Upper lobe of left lung (tissue), 6 donors: Measurements from ENCODE around the gene PHLDA3. TPM values are rescaled to one million over a fixed set of nuclear protein-coding genes. Genes with fewer than 3 reads are reported as not detected.

Experiments used
- ATAC-seq, 2 donors: fragments of 200-7000 bp; cut with Tn5 transposase; one replicate each; pipeline ENCODE4 v1.9.1; 2022; ENCODE audit warnings: mild to moderate bottlenecking in 2 of 2, moderate library complexity in 2 of 2; ENCODE audit not compliant: low FRiP score in 2 of 2
- DNase-seq, 2 donors: peaks; one replicate each; pipeline ENCODE4 v3.0.0-alpha.2; 2019 to 2020
- H3K27ac ChIP-seq, 4 donors: fragments of 200-600 bp; sonication (generic); one replicate each; pipeline ENCODE4 v1.5.1; 2016 to 2019
- H3K27me3 ChIP-seq, 4 donors: fragments of 200-600 bp; sonication (generic); one replicate each; pipeline ENCODE4 v1.5.1; 2017 to 2019
- H3K36me3 ChIP-seq, 4 donors: fragments of 200-600 bp; sonication (generic); one replicate each; pipeline ENCODE4 v1.5.1; 2016 to 2019
- H3K4me1 ChIP-seq, 4 donors: fragments of 200-600 bp; sonication (generic); one replicate each; pipeline ENCODE4 v1.5.1; 2018 to 2019
- H3K4me3 ChIP-seq, 4 donors: fragments of 200-600 bp; sonication (generic); one replicate each; pipeline ENCODE4 v1.5.1; 2017 to 2019; ENCODE audit warnings: mild to moderate bottlenecking in 2 of 4, moderate library complexity in 1 of 4
- H3K9me3 ChIP-seq, 4 donors: fragments of 200-600 bp; sonication (generic); one replicate each; pipeline ENCODE4 v1.5.1; 2018 to 2019
- CTCF ChIP-seq, 6 experiments: fragments of 450-650 bp in 4 of 6; fragments of 200-600 bp in 2 of 6; sonication (generic) in 2 of 6; IDR thresholded peaks; one replicate each; pipeline ENCODE4 v1.5.1; 2016 to 2019; ENCODE audit warnings: antibody characterized with exemption in 6 of 6
- EP300 ChIP-seq, 4 donors: sonication (generic); formaldehyde crosslinking; IDR thresholded peaks; one replicate each; pipeline ENCODE4 v1.5.1; 2017; ENCODE audit warnings: antibody characterized with exemption in 4 of 4, control low read depth in 2 of 4
- POLR2A ChIP-seq, 4 donors: fragments of 450-650 bp; IDR thresholded peaks; one replicate each; pipeline ENCODE4 v1.5.1; 2016 to 2017; ENCODE audit warnings: antibody characterized with exemption in 4 of 4, mild to moderate bottlenecking in 2 of 4
- POLR2AphosphoS5 ChIP-seq, 2 donors: sonication (generic); formaldehyde crosslinking; IDR thresholded peaks; one replicate each; pipeline ENCODE4 v1.5.1; 2017; ENCODE audit warnings: antibody characterized with exemption in 2 of 2
- WGBS, 2 donors: methylation state at CpG; one replicate each; pipeline ENCODE4 v1.1.5; 2017 to 2018; 5-methylcytosine and 5-hydroxymethylcytosine counted together
- total RNA-seq, 6 donors: library from RNA; depleted of rRNA in 4 of 6; stranded (reverse); fragments of >200 nt in 4 of 6; gene quantifications; one replicate each; pipeline versions ENCODE4 v1.1.0 to v1.2.1, GENCODE V29; 2016 to 2021
- donor health status: DM: no; HTN: no; CAD: no; lungs with moderate emphysema.
- donor health status: DM: no; HTN: yes; CAD: no; lungs with severe emphysema.

The PHLDA3 gene
- total RNA-seq, 6 donors from 2014 or later = 45.1 to 211 (median 88.1) TPM

GRCh38 chr1:201429736-201430501 lies 39.1 kb downstream of the PHLDA3 start:
- 89% methylated on average over 18 of the region's 18 CpGs for WGBS, 2 donors
- Histone ChIP-seq H3K4me1 (no peaks in the 10 kb centered on the region), H3K27ac (no peak overlapping the region), H3K36me3 (no peaks in the 10 kb centered on the region), H3K4me3 (no peak overlapping the region), H3K27me3 (no peaks in the 10 kb centered on the region), H3K9me3 (no peaks in the 10 kb centered on the region)
- no peak for DNase-seq
- no peak for ATAC-seq
- TF ChIP-seq POLR2A (IDR thresholded peaks at IDR 0.05) (no peak), EP300 (IDR thresholded peaks at IDR 0.05) (no peak), POLR2AphosphoS5 (IDR thresholded peaks at IDR 0.05) (no peak), CTCF (IDR thresholded peaks at IDR 0.05) (no peak)

DNA sequence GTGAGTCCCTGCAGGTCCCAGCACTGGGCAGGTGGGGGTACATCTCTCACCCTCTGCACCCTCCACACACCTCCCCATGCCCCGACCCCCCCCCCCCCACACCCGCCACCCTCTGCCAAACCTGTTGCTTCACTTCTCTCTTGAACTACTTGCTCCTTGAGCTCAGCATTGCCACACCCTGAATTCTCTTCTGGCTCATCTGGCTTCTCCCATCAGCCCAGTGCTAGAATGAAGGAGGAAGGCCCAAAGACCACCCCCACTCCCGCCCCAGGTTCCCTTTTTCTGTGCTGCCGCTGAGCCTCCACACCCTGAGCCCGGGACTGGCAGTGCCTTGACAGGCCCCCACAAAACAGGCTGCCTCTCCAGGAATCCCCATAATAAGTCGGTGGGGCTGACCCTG lies 41.0 kb downstream of the PHLDA3 start:
- no peak for TF ChIP-seq POLR2A (IDR thresholded peaks at IDR 0.05)
- TF ChIP-seq CTCF (IDR thresholded peaks at IDR 0.05) = no peak
- no peak for ATAC-seq
- H3K27ac ChIP-seq = no peak overlapping the region
- 41 to 59% methylated on average over 6 of the region's 6 CpGs for WGBS, 2 donors
- no peak overlapping the region for H3K4me3 ChIP-seq
- no peaks in the 10 kb centered on the region for H3K4me1 ChIP-seq
- H3K27me3 ChIP-seq = no peaks in the 10 kb centered on the region
- no peaks in the 10 kb centered on the region for H3K36me3 ChIP-seq
- no peaks in the 10 kb centered on the region for H3K9me3 ChIP-seq
- no peak for DNase-seq

DNA sequence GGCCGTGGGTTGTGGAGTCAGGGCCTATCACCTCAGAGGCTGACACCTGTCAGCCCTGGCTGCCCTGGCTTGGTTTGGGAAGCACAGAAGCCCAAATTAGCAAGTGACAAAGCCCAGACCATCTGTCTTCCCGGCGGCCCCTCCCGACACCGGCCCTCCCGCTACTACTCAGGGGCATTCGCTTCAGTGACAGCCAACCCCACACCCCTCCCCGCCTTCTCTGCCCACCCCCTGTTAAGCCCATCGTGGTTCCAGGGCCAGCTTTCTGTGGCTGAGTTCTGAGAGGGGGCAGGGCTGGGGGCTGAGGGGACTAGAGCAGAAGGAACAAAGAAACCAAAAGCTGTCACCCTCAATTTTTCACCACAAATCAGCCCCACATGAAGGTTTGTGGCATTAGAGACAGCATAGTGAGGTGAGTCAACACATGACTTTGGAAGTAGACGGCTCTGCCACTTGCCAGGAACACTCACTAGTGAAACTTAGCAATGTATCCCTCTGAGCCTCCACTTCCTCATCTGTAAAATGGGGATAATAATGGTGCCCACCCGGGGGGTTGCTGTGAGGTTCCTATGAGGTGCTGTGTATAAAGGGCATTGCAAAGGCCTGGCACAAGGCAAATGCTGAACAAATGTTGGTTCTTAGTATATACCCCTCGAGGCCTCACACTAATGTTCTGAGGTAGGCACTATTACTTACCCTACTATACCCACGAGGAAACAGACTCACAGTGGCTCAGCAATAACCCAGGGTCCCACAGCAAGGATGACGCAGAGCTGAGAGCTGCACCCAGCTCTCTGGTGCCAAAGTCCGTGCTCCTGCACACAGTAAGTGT lies 42.3 kb downstream of the PHLDA3 start:
- DNase-seq (no peak), ATAC-seq (no peak)
- H3K36me3 ChIP-seq = no peaks in the 10 kb centered on the region
- H3K4me1 ChIP-seq = no peaks in the 10 kb centered on the region
- TF ChIP-seq POLR2AphosphoS5 (IDR thresholded peaks at IDR 0.05) (no peak), EP300 (IDR thresholded peaks at IDR 0.05) (no peak), CTCF (IDR thresholded peaks at IDR 0.05) (no peak), POLR2A (IDR thresholded peaks at IDR 0.05) (no peak)
- no peak overlapping the region for H3K27ac ChIP-seq
- no peak overlapping the region for H3K4me3 ChIP-seq
- no peaks in the 10 kb centered on the region for H3K9me3 ChIP-seq
- no peaks in the 10 kb centered on the region for H3K27me3 ChIP-seq
- 68 to 77% methylated on average over 14 to 15 of the region's 15 CpGs for WGBS, 2 donors

- WGBS, 2 donors = 98 to 100% methylated on average over 1 to 2 of the region's 2 CpGs
- no peak for DNase-seq
Observed at GRCh38 chr1:201424146-201424545, 44.8 kb downstream of the PHLDA3 start.

More at GRCh38 chr1:201424146-201424545, 44.8 kb downstream of the PHLDA3 start:
- H3K27me3 ChIP-seq = no peaks in the 10 kb centered on the region
- H3K4me1 ChIP-seq = no peaks in the 10 kb centered on the region
- no peaks in the 10 kb centered on the region for H3K9me3 ChIP-seq
- TF ChIP-seq EP300 (IDR thresholded peaks at IDR 0.05) = no peak
- TF ChIP-seq POLR2A (IDR thresholded peaks at IDR 0.05) = no peak
- no peak for TF ChIP-seq POLR2AphosphoS5 (IDR thresholded peaks at IDR 0.05)
- no peak for TF ChIP-seq CTCF (IDR thresholded peaks at IDR 0.05)
- no peak overlapping the region for H3K27ac ChIP-seq
- ATAC-seq = no peak
- no peaks in the 10 kb centered on the region for H3K36me3 ChIP-seq
- H3K4me3 ChIP-seq = no peak overlapping the region
